GM21515 (cell line): ENCODE results near the gene TEX22.
"Not testable (repeated sequence)": the region's sequence is repeated elsewhere in the genome, so short reads cannot be mapped to it uniquely, and the experiment has no call there.

ENCODE experiments used
- ATAC-seq: cut with Tn5 transposase; IDR thresholded peaks from one replicate; pipeline ENCODE4 v1.9.1; 2021; ENCODE audit not compliant: unreplicated experiment

TEX22 gene, protein sequence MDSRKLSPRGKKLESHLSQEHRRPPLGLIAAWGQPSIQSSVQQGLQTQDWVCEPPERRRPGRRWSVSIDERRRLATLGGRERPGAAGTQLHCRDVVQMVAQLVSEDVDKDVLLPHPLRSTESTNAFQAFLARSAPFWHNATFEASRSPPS

DNA sequence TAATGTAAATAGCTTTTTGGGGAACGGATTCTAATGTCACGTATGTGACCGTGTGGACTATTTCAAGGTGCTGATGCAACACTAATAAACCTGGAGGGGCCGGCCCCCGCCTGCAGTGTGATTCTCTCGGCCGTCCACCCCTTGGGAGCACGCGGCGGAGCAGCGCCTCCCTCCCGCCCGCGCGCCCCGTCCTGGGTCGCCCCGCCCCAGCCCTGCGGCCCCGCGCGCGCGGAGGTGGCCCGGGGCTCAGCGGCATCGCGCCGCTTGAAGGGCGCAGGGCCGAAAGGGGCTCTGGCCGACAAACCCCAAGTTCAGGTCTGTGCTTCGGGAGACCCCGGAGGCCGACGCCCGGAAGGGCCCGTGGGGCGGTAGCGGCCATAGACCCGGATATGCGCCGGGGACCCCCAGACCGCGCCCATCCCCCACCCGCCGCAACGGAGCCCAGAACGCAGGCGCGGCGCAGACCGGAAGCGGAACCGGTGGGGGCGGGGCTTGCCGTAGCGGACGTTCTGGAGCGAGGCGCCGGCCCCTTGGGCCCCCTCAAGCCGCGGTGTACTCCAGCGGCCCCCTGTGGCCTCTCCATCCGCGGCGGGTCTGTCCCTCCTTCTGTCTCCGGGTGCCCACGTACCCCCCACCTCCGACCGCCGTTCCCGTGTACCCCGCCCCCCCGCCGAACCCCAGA, at the start of gene TEX22:
TEX22 (plus strand) TSS at position 495 of the 682 bp plus-strand sequence. CDS start 803 bp downstream, outside the sequence.
- ATAC-seq = peak; percentile 60

DNA sequence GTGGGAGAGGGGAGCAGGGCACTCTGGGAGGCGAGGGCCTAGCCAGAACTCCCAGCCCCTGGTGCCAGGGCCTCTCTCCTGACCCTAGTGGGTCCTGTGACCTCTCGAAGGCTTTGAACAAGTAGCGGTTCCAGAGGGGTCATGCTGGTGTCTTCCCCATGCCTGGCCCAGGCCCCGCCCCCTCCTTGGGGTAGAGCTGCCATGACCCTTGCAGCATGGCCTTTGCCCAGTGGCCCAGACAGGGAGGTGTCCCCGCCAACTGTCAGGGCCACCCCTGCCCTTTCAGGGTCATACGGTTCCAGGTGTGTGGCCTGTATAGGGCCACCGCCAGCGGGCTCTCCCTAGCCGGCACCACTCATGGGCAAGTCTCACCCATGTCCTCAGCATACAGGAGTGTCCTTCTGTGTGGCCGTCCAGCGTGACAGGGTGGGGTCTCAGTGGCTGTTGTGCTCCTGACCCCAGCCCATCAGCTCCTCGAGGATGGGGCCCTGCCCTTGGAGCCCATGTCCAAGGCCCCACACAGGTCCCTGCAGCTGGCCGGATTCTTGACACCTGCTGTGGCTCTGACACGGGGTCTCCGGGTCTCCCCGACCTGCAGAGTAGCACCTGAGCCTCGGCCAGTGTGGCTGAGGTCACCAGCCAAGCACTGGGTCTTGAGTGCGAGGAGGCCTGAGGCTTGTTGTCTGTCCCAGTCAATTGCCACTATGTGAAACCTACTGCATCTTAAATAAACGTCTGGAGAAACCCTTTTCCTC, 49.2 kb upstream of the TEX22 start:
- no peak for ATAC-seq

DNA sequence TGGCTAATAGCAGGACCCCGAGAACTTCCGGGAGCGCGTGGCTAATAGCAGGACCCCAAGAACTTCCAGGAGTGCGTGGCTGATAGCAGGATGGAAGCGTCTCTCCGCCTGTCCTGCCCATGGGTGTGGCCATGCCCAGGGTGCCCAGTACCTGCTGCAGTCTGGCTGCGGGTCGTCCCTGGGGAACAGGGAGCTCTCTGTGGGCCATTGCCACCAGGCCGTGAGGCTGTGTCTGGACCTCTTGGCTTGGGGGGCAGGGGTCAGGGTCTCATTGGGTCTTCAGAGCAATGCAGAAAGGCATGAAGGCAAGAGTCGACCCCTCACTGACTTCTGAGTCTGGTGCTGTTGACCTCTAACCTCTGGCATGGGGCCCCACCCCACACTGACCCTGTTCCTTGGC, 48.3 kb upstream of the TEX22 start:
- ATAC-seq = no peak

DNA sequence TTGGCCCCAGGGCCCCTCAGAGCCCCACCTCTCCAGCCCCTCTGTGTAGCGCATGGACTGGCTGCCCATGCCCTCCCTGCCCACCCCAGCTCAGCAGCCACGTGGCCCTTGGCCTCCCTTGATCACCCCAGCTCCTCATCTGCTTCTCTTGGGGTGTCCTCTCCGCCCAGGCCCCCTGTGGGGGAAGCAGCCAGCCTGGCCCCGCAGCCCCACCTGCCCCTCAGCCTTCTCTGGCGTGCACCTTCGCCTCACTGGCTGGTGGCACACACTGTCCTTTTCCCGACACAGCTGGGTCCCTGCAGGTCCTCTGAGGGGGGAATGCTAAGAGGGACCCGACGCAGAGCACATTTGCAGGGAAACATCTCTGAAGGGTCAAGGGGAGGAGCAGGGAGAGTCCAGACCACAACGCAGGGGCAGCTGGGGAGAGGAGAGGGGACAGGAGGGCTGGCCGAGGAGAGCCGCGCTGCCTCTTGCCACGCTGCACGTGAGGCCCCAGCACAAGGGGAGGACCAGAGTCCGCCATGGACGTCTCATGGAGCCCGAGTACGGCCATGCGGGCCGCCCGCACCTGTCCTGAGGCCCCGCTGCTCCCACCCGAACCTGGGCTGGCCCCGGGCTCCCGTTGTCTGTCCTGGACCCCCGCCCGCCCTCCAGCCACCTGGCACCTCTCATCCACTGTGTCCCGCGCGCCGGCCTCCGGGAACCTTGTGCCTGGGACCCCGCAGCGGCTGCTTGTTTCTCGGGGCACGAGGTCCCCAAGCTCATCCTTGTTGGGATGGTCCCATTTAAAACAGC, 47.7 kb upstream of the TEX22 start:
- ATAC-seq = no peak

DNA sequence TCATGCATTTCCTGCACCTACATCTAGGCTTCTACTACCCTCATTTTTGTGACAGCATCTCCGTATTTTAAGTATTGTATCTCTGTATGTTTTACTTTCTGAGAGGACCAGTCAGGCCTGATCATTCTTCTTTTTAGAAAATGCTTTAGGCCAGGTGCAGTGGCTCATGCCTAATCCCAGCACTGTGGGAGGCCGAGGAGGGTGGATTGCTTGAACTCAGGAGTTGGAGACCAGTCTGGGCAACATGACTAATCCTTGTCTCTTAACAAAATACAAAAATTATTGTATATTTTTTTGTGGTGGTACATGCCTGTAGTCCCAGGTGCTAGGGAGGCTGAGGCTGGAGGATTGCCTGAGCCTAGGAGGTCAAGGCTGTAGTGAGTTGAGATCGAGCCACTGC, 46.9 kb upstream of the TEX22 start:
- no peak for ATAC-seq

DNA sequence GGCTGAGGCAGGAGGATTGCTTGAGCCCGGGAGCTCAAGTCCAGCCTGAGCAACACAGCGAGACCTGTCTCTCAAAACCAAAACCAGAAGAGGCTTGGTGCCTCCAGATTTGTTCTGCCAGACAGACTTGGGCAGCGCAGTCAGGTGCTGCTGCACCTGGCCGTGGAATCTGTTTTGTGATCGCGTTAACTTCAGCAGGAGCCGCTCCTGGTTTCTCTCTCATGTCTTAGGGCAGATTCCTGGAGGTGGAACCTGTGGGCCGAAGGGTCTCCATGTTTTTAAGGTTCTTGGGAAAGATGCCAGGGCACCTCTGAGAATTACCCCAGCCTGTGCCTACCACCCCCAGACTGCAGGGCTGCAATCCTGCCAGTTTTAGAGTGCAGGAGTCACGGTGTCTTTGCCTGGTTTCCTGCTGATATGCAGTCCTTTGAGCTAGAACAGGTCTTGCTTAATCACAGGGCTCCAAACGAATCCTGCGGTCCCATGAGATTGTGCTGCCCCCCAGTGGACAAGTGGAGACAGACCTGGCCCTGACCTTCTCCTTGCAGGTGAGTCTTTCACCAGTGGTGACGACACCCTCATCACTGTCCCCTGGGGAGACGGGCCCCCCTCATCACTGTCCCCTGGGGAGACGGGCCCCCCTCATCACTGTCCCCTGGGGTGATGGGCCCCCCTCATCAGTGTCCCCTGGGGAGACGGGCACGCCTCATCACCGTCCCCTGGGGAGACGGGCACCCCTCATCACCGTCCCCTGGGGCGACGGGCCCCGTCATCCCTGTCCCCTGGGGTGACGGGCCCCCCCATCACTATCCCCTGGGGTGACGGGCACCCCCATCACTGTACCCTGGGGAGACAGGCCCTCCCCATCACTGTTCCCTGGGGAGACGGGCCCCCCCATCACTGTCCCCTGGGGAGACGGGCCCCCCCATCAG, 46.2 kb upstream of the TEX22 start:
- peak; percentile 60 for ATAC-seq

DNA sequence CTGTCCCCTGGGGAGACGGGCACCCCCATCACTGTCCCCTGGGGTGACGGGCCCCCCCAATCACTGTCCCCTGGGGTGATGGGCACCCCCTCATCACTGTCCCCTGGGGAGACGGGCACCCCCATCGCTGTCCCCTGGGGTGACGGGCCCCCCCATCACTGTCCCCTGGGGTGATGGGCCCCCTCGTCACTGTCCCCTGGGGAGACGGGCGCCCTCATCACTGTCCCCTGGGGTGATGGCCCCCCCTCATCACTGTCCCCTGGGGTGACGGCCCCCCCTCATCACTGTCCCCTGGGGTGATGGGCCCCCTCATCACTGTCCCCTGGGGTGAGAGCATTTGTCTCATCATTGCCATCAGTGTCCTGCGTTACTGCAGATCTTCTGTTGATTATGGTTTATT, 45.2 kb upstream of the TEX22 start:
- ATAC-seq = no peak

DNA sequence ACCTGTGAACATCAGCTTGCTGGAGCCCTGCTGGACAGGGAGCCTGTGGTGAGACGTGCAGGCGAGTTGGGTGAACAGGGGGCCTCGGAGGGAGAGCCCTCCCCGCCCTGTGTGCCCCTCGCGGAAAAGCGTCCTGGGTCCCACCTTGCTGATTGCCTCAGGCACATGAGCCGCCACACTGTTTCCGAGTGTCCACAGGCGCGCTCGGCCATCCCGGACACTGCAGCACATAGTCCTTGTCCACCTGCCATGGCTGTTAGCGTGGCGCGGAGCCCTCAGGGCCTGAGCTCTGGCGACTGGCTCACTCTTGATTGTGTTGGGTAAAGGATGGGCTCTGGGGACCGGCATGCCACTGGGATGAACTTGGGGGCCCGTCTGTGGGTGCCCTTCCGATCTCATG, 43.8 kb upstream of the TEX22 start:
- ATAC-seq = no peak

DNA sequence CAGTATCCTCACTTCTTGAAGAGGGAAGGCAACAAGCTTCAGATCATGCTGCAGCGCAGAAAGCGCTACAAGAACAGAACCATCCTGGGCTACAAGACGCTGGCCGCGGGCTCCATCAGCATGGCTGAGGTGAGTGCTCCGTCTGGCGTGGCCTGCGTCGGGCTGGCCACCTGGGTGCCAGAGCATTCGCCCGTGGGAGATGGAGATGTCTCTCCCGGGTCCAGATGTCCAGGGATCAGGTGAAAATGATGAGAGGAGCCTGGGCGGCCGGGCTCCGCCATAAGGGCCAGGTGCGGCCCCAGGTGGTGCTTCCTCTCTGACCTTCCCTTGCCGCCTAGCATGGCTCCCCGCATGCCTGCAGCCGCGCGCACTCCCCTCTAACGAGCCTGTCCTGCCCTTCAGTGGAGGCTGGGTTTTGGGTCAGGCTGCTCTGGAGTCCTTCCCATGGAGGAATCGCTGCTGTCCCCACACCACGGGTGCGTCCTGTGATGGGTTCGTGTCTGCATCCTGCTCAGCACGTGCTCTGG, 43.2 kb upstream of the TEX22 start:
- ATAC-seq = no peak

DNA sequence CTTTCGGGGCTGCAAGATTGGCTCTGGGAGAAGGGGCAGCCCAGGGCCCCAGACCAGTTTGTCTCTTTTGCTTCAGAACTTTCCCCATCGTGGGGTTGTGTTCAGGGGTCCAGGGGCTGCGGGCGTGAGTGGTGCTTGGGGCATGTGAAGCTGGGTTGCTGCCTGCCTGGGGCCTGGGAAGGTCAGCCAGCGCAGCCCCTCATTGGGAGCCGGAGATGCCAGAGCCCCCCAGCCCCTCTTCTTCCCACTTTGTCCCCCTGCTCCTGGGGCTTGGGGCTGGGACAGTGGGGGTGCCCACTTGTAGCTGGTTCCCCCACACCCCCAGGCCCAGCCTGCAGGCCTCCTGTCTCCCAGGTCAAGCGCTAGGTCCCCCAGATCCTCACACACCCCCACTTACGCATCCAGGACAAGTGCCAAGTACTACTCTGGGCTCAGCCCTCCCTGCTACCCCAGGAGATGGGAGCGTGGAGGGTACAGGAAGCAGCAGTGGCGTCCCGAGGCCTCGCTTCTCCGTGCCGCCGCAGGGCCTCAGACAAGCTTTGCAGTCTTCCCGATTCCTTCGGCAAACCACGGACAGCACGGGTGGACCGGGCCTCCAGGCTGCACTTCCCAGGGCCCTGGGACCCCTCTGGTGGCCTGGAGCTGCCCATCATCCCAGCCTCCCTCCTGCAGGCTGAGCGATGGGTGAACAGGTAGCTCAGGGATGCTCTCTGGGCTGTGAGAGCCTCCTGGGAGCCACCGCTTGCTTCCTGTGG, 42.3 kb upstream of the TEX22 start:
- no peak for ATAC-seq

DNA sequence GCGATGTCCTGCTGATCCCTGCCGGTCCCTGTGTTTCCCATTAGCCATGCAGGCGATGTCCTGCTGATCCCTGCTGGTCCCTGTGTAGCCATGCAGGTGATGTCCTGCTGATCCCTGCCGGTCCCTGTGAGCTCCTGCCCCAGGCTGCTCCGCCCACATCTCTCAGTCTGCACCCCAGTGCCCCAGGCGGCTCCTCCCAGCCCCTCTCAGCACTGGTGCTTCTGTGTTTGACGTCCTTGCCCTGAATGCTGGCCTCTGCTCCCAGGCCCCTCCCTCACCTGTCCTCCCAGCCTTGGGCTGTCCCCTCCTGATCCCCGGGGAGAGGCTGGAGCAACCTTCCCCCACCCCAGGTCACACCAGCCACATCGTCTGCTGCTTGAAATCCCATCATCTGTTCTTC, 41.4 kb upstream of the TEX22 start:
- no peak for ATAC-seq

DNA sequence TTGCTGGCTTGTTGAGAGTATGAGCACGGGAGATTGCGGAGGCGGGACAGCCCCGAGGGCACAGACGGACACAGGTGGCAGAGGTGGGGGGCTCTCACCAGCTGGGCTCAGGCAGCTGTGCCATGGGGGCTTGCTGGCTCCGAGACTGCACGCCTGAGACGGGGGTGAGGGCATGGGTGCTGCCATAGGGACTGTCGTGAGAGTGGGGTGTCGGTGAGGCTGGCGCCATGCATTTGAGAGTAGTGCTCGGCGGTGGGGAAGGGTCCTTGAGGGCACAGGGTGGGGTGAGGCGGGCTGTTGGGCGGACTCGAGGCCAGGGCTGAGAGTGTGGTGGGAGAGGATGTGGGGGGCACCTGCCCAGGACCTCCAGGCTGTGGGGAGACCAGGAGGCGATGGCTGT, 40.7 kb upstream of the TEX22 start:
- no peak for ATAC-seq

DNA sequence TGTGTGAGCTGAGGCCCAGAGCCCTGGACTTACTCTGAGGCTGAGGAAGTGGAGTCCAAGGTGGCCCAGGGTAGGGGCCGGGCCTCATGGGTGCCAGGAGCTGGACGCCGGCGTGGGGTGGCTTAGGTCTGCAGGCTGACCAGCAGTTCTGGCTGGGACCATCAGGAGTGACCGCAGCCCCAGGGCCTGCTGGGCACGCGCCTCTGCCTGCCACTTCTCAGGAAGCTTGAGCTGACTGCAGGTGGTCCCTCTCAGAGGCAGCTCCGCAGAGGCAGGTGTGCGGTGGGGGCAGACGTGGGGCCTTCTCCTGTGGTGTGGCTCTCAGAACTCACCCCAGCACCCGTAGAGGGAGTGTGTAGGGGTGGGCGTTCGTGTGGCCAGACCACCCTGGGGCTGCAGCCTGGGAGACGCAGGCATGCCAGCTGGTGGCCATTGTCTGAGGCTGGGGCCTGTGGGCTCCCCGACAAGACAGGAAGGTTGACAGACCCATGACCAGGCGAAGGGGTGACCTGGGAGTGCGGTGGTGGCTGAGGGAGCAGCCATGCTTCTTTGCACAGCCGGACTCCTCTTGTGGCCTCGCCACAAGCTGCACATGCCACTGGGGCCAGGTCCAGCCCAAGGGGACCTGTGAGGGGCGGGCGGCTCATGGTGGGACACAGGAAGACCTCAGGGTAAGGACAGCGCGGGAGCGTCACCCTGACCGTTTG, 40.0 kb upstream of the TEX22 start:
- no peak for ATAC-seq

DNA sequence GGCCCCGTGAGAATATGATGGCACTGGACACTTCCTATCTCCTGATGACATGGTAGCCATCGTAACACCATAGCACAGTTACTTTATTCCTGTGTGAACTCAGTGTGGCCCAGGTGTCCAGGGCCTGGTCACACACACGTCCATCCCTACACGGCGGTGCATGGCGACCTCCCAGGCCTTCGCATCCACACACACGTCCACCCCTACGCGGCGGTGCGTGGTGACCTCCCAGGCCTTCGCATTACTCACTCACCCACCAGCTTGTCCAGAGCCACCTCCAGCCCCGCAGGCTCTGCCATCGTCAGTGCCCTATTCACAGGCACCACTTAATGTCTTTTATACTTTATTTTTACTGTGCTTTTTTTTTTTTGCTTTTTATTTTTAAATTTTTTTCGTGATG, 39.4 kb upstream of the TEX22 start:
- ATAC-seq = no peak

DNA sequence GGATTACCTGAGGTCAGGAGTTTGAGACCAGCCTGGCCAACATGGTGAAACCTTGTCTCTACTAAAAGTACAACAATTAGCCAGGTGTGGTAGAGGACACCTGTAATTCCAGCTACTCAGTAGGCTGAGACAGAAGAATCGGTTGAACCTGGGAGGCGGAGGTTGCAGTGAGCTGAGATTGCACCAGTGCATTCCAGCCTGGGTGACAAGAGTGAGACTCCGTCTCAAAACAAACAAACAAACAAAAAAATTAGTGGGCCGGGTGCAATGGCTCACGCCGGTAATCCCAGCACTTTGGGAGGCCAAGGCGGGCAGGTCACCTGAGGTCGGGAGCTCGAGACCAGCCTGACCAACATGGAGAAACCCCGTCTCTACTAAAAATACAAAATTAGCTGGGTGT, 36.9 kb upstream of the TEX22 start:
- not testable (repeated sequence) for ATAC-seq

DNA sequence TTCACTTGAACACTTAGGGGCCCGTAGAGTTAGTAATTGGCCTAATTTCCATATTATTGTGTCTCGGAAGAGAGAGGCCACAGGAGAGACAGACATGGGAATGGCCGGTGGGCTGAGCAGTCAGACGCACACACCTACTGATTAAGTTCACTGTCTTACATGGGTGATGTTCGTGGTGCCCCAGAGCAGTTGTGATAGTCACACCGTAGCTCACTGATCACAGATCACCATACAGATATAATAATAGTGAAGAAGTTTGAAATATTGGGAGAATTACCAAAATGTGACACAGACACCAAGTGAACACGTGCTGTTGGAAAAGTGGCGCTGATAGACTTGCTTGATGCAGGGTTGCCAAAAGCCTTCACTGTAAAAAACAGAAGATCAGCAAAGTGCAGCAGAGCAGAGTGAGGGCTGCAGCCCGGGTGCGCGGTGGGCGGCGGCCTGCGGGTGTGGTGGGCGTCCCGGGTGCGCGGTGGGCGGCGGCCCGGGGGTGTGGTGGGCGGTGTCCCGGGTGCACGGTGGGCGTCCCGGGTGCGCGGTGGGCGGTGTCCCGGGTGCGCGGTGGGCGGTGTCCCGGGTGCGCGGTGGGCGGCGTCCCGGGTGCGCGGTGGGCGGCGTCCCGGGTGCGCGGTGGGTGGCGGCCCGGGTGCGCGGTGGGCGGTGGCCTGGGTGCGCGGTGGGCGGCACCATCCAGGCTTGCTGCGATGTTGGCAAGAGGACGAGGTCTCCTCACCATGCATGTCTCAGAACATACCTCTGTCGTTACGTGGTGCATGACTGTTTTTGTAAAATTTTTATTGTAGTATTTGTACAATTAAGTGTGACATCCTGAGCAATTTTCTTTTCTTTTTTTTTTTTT, 34.3 kb upstream of the TEX22 start:
- no peak for ATAC-seq

DNA sequence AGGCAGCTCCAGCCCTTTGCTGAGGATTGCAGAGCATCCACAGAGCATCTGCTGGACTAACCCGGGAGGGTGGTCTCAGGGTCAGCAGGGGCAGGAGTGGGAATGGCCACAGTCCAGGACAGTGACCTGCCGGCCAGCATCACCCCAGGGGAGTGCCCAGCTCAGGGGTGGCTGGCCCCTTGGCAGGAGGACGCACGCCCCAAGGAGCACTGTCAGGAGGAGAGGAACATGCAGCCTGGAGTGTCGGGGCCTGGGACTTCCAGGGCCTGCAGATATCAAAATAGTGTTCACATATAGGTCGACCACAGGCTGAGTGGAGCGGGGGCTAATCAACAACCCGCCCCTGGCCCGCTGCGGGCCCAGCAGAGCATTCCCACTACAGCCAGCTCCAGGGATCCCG, 33.2 kb upstream of the TEX22 start:
- ATAC-seq = no peak

DNA sequence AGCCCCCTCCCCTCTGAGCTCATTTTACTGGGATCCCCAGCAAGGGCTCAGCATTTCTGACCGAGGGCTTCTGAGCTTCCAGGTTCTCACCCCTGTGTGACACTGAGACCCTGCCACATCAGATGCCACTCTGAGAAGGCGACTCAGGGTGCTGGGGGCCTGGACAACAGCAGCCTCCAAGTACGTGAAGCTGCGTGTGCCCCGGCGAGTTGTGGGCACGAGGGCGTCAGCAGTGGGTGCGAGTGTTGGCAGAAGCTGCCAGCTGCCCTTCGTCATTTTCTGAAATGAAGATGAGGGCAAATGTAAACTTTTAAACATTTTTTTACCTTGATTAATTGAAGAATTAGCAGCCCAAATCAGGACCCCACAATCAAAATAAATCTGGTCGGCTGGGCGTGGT, 32.7 kb upstream of the TEX22 start:
- ATAC-seq = no peak
